HCT116 (cell line): ENCODE data around the gene HTRA3. TPM values are rescaled to one million over a fixed set of nuclear protein-coding genes. Genes with fewer than 3 reads are reported as not detected.

Experiments used
- ATAC-seq: fragments of 200-7000 bp; cut with Tn5 transposase; 2 replicates; pipeline ENCODE4 v1.9.1; 2020; ENCODE audit warnings: mild to moderate bottlenecking, moderate library complexity
- BruUV-seq: library from RNA; stranded (reverse); fragments of 400-500 nt; replicated peaks from 2 replicates; lab custom pipeline; 2021; lab: Mats Ljungman, UMichigan
- CTCF ChIA-PET: fragments of 300-600 bp; sonication (Branson Sonifier 250); formaldehyde crosslinking; loops from one replicate; lab custom pipeline; 2021; ENCODE audit warnings: antibody characterized with exemption; lab: Charles Lee
- POLR2A ChIA-PET: fragments of 300-600, 350-600 bp; sonication (Branson Sonifier 250); formaldehyde crosslinking; loops from one replicate; lab custom pipeline; 2021; ENCODE audit warnings: antibody characterized with exemption; lab: Charles Lee
- RAD21 ChIA-PET, 2 experiments: fragments of 300-600 bp; sonication (Branson Sonifier 250); formaldehyde crosslinking; loops; one replicate each; lab custom pipeline; 2023; ENCODE audit warnings: low total read pairs in 2 of 2; ENCODE audit not compliant: uncharacterized antibody in 2 of 2, unreplicated experiment in 2 of 2, low non-redundant PET in 1 of 2; lab: Charles Lee
- DNase-seq: peaks from one replicate; pipeline ENCODE4 v3.0.0-alpha.2; 2010; ENCODE audit warnings: low read depth, low spot score
- H2AFZ ChIP-seq: fragments of 200-600 bp; shearing (Covaris generic), sonication (generic); 2 replicates; pipeline ENCODE4 v1.6.1; 2017; ENCODE audit warnings: low read depth, mixed run types, mixed read lengths, antibody characterized with exemption, low read length; ENCODE audit not compliant: poor library complexity, severe bottlenecking
- H3K27ac ChIP-seq: 2 replicates; pipeline ENCODE4 v1.5.1; 2012; ENCODE audit warnings: low read depth, low read length
- H3K27me3 ChIP-seq: fragments of 200-600 bp; sonication (generic); 2 replicates; pipeline ENCODE4 v1.6.1; 2016; ENCODE audit warnings: mixed run types, low read length, mixed read lengths; ENCODE audit not compliant: insufficient read depth
- H3K36me3 ChIP-seq, 2 experiments: fragments of 200-500 bp in 1 of 2; fragments of 200-600 bp in 1 of 2; sonication (Bioruptor generic) in 1 of 2; sonication (generic) in 1 of 2; 2 replicates each; pipeline versions ENCODE4 v1.5.1 to v1.6.1; 2014 to 2016; ENCODE audit warnings: low read length in 2 of 2, inconsistent platforms in 1 of 2, mixed read lengths in 1 of 2, mixed run types in 1 of 2; ENCODE audit not compliant: insufficient read depth in 2 of 2, control insufficient read depth in 1 of 2
- H3K4me1 ChIP-seq, 2 experiments: fragments of 200-600 bp in 1 of 2; sonication (generic) in 1 of 2; 2 replicates each; pipeline versions ENCODE4 v1.5.1 to v1.6.1; 2012 to 2017; ENCODE audit warnings: low read length in 2 of 2, inconsistent platforms in 1 of 2, mild to moderate bottlenecking in 1 of 2, mixed read lengths in 1 of 2, mixed run types in 1 of 2, moderate library complexity in 1 of 2; ENCODE audit not compliant: insufficient read depth in 2 of 2, control insufficient read depth in 1 of 2
- H3K4me2 ChIP-seq: fragments of 200-600 bp; sonication (generic); 2 replicates; pipeline ENCODE4 v1.6.1; 2017; ENCODE audit warnings: mixed run types, low read length, mixed read lengths
- H3K4me3 ChIP-seq, 2 experiments: fragments of 200-600 bp in 1 of 2; sonication (generic) in 1 of 2; replicated peaks in 1 of 2; 2 replicates each; pipeline ENCODE4 v1.5.1; 2011 to 2016; ENCODE audit warnings: low read length in 2 of 2, control low read depth in 1 of 2, low read depth in 1 of 2, mild to moderate bottlenecking in 1 of 2, mixed read lengths in 1 of 2, mixed run types in 1 of 2
- H3K79me2 ChIP-seq: fragments of 200-600 bp; sonication (generic); 2 replicates; pipeline ENCODE4 v1.6.1; 2017; ENCODE audit warnings: mild to moderate bottlenecking, mixed run types, low read length, moderate library complexity, mixed read lengths; ENCODE audit not compliant: insufficient read depth
- H3K9ac ChIP-seq: fragments of 200-600 bp; sonication (generic); 2 replicates; pipeline ENCODE4 v1.6.1; 2016; ENCODE audit warnings: low read length, mixed read lengths
- H3K9me2 ChIP-seq: fragments of 200-600 bp; sonication (generic), shearing (Covaris generic); 2 replicates; pipeline ENCODE4 v1.6.1; 2017; ENCODE audit warnings: mixed run types, mild to moderate bottlenecking, moderate library complexity; ENCODE audit not compliant: insufficient read depth
- H3K9me3 ChIP-seq, 2 experiments: fragments of 200-500 bp in 1 of 2; fragments of 200-600 bp in 1 of 2; sonication (Bioruptor generic) in 1 of 2; sonication (generic) in 1 of 2; 2 replicates each; pipeline ENCODE4 v1.6.1; 2014 to 2017; ENCODE audit warnings: low read length in 2 of 2, mixed read lengths in 2 of 2, inconsistent platforms in 1 of 2, low read depth in 1 of 2, mild to moderate bottlenecking in 1 of 2, mixed run types in 1 of 2, moderate library complexity in 1 of 2; ENCODE audit not compliant: control insufficient read depth in 1 of 2, insufficient read depth in 1 of 2
- H4K20me1 ChIP-seq: fragments of 200-600 bp; sonication (generic), shearing (Covaris generic); 2 replicates; pipeline ENCODE4 v1.6.1; 2017; ENCODE audit warnings: mixed run types, mild to moderate bottlenecking, moderate library complexity; ENCODE audit not compliant: insufficient read depth
- ATF3 ChIP-seq: IDR thresholded peaks from 2 replicates; pipeline ENCODE4 v1.6.1; 2012
- CBX3 ChIP-seq: IDR thresholded peaks from 2 replicates; pipeline ENCODE4 v1.6.1; 2012; ENCODE audit warnings: low read depth
- EGR1 ChIP-seq: IDR thresholded peaks from 2 replicates; pipeline ENCODE4 v1.6.1; 2012; ENCODE audit warnings: low read depth
- ELF1 ChIP-seq: IDR thresholded peaks from 2 replicates; pipeline ENCODE4 v1.6.1; 2012; ENCODE audit warnings: low read depth, borderline replicate concordance
- EZH2 ChIP-seq: fragments of 200-600 bp; sonication (generic); IDR thresholded peaks from 2 replicates; pipeline ENCODE4 v1.6.1; 2017; ENCODE audit warnings: antibody characterized with exemption, mixed run types
- FOSL1 ChIP-seq: IDR thresholded peaks from 2 replicates; pipeline ENCODE4 v1.6.1; 2012; ENCODE audit warnings: low read depth
- RAD21 ChIP-seq: IDR thresholded peaks from 2 replicates; pipeline ENCODE4 v1.6.1; 2012; ENCODE audit warnings: low read depth, mild to moderate bottlenecking
- SRF ChIP-seq: IDR thresholded peaks from 2 replicates; pipeline ENCODE4 v1.6.1; 2012; ENCODE audit warnings: low read depth
- YY1 ChIP-seq: IDR thresholded peaks from 2 replicates; pipeline ENCODE4 v1.6.1; 2011; ENCODE audit warnings: low read length, low read depth, moderate library complexity, mild to moderate bottlenecking; ENCODE audit not compliant: insufficient replicate concordance; ENCODE audit errors: extremely low read depth
- ZFX ChIP-seq: fragments of 450-650 bp; IDR thresholded peaks from 2 replicates; pipeline ENCODE4 v1.6.1; 2017
- intact Hi-C: fragments of 100-400 bp; cut with micrococcal nuclease; formaldehyde crosslinking; loops from 2 replicates; pipeline ENCODE4 v1.10.0; 2022
- total RNA-seq: library from RNA; stranded (reverse); gene quantifications from one replicate; pipeline ENCODE4 v1.2.1, GENCODE V29; 2021; ENCODE audit not compliant: unreplicated experiment
- TF ChIP-seq, protein P1 (sequence below), 3 experiments: fragments of 200-600 bp in 1 of 3; sonication (generic) in 1 of 3; IDR thresholded peaks in 2 of 3; conservative IDR thresholded peaks in 1 of 3; 2 replicates each; pipeline ENCODE4 v1.5.1; 2012 to 2017; ENCODE audit warnings: low read depth in 2 of 3, low read length in 2 of 3, antibody characterized with exemption in 1 of 3, borderline replicate concordance in 1 of 3, control low read depth in 1 of 3, mild to moderate bottlenecking in 1 of 3, mixed read lengths in 1 of 3, mixed run types in 1 of 3, moderate library complexity in 1 of 3; ENCODE audit not compliant: insufficient read depth in 1 of 3

The HTRA3 gene
- total RNA-seq, 1 experiment from 2014 or later = not detected

- TF ChIP-seq ATF3 = no peak
- no peak for TF ChIP-seq YY1
- TF ChIP-seq SRF = no peak
- TF ChIP-seq, protein P1, sequence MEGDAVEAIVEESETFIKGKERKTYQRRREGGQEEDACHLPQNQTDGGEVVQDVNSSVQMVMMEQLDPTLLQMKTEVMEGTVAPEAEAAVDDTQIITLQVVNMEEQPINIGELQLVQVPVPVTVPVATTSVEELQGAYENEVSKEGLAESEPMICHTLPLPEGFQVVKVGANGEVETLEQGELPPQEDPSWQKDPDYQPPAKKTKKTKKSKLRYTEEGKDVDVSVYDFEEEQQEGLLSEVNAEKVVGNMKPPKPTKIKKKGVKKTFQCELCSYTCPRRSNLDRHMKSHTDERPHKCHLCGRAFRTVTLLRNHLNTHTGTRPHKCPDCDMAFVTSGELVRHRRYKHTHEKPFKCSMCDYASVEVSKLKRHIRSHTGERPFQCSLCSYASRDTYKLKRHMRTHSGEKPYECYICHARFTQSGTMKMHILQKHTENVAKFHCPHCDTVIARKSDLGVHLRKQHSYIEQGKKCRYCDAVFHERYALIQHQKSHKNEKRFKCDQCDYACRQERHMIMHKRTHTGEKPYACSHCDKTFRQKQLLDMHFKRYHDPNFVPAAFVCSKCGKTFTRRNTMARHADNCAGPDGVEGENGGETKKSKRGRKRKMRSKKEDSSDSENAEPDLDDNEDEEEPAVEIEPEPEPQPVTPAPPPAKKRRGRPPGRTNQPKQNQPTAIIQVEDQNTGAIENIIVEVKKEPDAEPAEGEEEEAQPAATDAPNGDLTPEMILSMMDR (IDR thresholded peaks at IDR 0.05 in 2 of 3, conservative IDR thresholded peaks at IDR 0.05 in 1 of 3; ENCODE audit: borderline replicate concordance in 1 of 3, insufficient read depth in 1 of 3, low read depth in 2 of 3, low read length in 2 of 3) = no peak
- TF ChIP-seq, all 23 proteins: peak for 0
These were observed 36.8 kb upstream of the HTRA3 start (continued) for GRCh38 chr4:8232748-8233147.

- Histone ChIP-seq H3K27ac (no peak overlapping the region), H3K9me3 (no peaks in the 10 kb centered on the region), H3K9ac (no peak overlapping the region), H3K9me2 (no peaks in the 10 kb centered on the region), H2AFZ (no peak overlapping the region), H4K20me1 (no peaks in the 10 kb centered on the region), H3K4me3 (no peak overlapping the region), H3K4me1 (peaks cover 2% of the 10 kb centered on the region in 2 experiments; a peak in 3 of 4 replicates), H3K27me3 (no peaks in the 10 kb centered on the region), H3K36me3 (no peaks in the 10 kb centered on the region), H3K79me2 (no peaks in the 10 kb centered on the region), H3K4me2 (no peak overlapping the region)
- ChIA-PET CTCF (no interaction called here), RAD21 (no interaction called here), POLR2A (no interaction called here)
- no TSS peak for BruUV-seq
- intact Hi-C loops = no loop called here
- ATAC-seq (no peak), DNase-seq (no peak)
- TF ChIP-seq ZFX (no peak), EZH2 (no peak), ATF3 (no peak), CBX3 (no peak), EGR1 (no peak), RAD21 (no peak), FOSL1 (no peak), ELF1 (no peak)
- TF ChIP-seq, protein P1 (IDR thresholded peaks at IDR 0.05 in 2 of 3, conservative IDR thresholded peaks at IDR 0.05 in 1 of 3; ENCODE audit: borderline replicate concordance in 1 of 3, insufficient read depth in 1 of 3, low read depth in 2 of 3, low read length in 2 of 3) = no peak
These were observed 35.7 kb upstream of the HTRA3 start for GRCh38 chr4:8233672-8234484.
